PC-9 (cell line): ENCODE data around the gene ZNF778.

Experiments used
- CTCF ChIP-seq: fragments of 200-600 bp; sonication (generic); conservative IDR thresholded peaks from 2 replicates; pipeline ENCODE4 v1.6.1; 2017; ENCODE audit warnings: mixed run types, antibody characterized with exemption, mild to moderate bottlenecking, moderate library complexity
- EZH2 ChIP-seq: fragments of 200-600 bp; sonication (generic); IDR thresholded peaks from 2 replicates; pipeline ENCODE4 v1.8.0; 2017; ENCODE audit warnings: antibody characterized with exemption, low read depth

DNA sequence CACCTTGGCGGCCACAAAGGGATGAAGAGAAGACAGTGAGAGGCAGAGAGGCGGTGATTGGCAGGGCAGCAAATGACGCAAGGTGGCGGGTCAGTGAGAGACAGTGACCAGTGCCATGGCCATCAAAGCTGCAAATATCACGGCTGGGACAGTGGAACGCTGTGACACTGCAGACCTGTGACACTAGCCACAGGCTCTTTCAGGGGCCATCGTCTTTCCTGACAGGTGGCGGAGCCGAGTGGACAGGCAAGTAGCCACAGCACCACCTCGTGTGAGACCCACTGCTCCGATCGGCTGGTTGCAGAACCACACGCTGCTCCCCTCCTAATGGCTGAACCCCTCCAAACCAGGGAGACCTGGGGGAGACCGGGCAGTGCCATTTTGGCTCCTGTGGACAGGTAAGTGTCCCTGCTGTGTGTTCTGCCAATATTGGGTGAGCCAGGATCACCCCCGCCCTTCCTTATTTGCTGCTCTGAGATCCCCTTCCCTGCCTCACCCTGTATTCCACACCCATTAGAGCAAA lies 7.9 kb upstream of the ZNF778 start:
- no peak for TF ChIP-seq CTCF
- TF ChIP-seq EZH2: no peak
